Measurements from ENCODE around the gene ELP2. TPM values are rescaled to one million over a fixed set of nuclear protein-coding genes. Genes with fewer than 3 reads are reported as not detected.

Gene ELP2
- total and polyA plus RNA-seq, 9 of the 15 experiments (the other 6 are each of a cell fraction or from before 2014, with no cell fraction given) = 76.8 to 192 (median 140) TPM

- no peak for TF ChIP-seq RERE (CRISPR knock-in tag; IDR thresholded peaks at IDR 0.05; ENCODE audit: borderline replicate concordance)
- TF ChIP-seq EHMT2 (IDR thresholded peaks at IDR 0.05) = no peak
- no peak for TF ChIP-seq ZNF717 (CRISPR knock-in tag; IDR thresholded peaks at IDR 0.05)
- no peak for TF ChIP-seq PTBP1 (IDR thresholded peaks at IDR 0.05; ENCODE audit: low read depth, low read length)
- TF ChIP-seq THRAP3 (IDR thresholded peaks at IDR 0.05; ENCODE audit: borderline replicate concordance) = no peak
- TF ChIP-seq FOS (IDR thresholded peaks at IDR 0.05; ENCODE audit: extremely low read depth, insufficient read length) = no peak
- TF ChIP-seq ZNF318 (IDR thresholded peaks at IDR 0.05; ENCODE audit: borderline replicate concordance in 1 of 2, low read depth in 1 of 2) = no peak
- TF ChIP-seq CHD1 (IDR thresholded peaks at IDR 0.05; ENCODE audit: low read length) = no peak
Observed at GRCh38 chr18:36187826-36188721, 58.4 kb downstream of the ELP2 start (continued).

Measured in K562 (cell line).